Measurements from ENCODE around the gene PDE3A.
"Not testable (repeated sequence)": the region's sequence is repeated elsewhere in the genome, so short reads cannot be mapped to it uniquely, and the experiment has no call there.

DNA sequence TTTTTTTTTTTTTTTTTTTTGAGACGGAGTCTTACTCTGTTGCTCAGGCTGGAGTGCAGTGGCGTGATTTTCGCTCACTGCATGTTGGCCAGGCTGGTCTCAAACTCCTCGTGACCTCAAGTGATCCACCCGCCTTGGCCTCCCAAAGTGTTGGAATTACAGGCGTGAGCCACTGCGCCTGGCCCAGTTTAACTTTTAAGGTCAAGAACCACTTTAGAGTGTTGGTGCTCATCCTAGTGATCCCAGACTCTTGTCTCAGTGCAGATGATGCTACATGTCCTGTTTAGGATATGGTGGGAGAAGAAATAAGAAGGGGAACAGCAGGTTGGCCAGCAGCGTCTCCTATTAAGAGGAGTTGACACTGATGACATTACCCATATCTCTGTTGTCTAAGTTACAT lies 246.7 kb downstream of the PDE3A start:
- TF ChIP-seq, protein P1, sequence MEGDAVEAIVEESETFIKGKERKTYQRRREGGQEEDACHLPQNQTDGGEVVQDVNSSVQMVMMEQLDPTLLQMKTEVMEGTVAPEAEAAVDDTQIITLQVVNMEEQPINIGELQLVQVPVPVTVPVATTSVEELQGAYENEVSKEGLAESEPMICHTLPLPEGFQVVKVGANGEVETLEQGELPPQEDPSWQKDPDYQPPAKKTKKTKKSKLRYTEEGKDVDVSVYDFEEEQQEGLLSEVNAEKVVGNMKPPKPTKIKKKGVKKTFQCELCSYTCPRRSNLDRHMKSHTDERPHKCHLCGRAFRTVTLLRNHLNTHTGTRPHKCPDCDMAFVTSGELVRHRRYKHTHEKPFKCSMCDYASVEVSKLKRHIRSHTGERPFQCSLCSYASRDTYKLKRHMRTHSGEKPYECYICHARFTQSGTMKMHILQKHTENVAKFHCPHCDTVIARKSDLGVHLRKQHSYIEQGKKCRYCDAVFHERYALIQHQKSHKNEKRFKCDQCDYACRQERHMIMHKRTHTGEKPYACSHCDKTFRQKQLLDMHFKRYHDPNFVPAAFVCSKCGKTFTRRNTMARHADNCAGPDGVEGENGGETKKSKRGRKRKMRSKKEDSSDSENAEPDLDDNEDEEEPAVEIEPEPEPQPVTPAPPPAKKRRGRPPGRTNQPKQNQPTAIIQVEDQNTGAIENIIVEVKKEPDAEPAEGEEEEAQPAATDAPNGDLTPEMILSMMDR (IDR thresholded peaks at IDR 0.05 in 4 of 5, conservative IDR thresholded peaks at IDR 0.05 in 1 of 5) = not testable (repeated sequence)
- not testable (repeated sequence) for TF ChIP-seq POLR2A (IDR thresholded peaks at IDR 0.05)

Measured in gastrocnemius medialis (tissue), 4 donors.